ENCODE measurements around the gene EIPR1. TPM values are rescaled to one million over a fixed set of nuclear protein-coding genes. Genes with fewer than 3 reads are reported as not detected.

EIPR1 gene
- total RNA-seq, 1 experiment from 2014 or later = 27.8 TPM

DNA sequence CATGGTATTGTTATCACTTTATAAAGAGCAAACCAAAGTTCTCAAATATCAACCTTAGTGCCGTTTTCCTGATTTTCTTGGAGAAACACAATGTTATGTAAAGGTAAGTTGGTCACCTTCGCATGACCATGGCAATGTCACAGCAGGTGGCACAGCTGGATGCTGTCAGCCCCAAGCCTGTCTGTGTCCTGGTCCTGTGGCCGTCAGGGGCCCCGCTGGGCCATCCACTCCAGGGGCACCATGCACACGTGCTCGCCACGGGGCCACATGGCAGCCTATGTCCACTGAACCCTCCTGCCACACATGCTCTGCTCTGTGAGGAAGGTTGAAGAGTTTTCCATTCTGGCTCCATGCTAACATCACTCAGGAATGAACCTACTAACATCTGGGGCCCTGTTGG lies 85.9 kb downstream of the EIPR1 start:
- no peak overlapping the region for H3K4ac ChIP-seq (ENCODE audit: low read depth, low read length)
- no peaks in the 10 kb centered on the region for H3K9me3 ChIP-seq (ENCODE audit: control insufficient read depth, low read depth, low read length)
- H3K14ac ChIP-seq (ENCODE audit: insufficient read depth, low read length) = no peak overlapping the region
- TF ChIP-seq, protein P1, sequence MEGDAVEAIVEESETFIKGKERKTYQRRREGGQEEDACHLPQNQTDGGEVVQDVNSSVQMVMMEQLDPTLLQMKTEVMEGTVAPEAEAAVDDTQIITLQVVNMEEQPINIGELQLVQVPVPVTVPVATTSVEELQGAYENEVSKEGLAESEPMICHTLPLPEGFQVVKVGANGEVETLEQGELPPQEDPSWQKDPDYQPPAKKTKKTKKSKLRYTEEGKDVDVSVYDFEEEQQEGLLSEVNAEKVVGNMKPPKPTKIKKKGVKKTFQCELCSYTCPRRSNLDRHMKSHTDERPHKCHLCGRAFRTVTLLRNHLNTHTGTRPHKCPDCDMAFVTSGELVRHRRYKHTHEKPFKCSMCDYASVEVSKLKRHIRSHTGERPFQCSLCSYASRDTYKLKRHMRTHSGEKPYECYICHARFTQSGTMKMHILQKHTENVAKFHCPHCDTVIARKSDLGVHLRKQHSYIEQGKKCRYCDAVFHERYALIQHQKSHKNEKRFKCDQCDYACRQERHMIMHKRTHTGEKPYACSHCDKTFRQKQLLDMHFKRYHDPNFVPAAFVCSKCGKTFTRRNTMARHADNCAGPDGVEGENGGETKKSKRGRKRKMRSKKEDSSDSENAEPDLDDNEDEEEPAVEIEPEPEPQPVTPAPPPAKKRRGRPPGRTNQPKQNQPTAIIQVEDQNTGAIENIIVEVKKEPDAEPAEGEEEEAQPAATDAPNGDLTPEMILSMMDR (conservative IDR thresholded peaks at IDR 0.05) = no peak
- H2AFZ ChIP-seq (ENCODE audit: low read length) = no peak overlapping the region
- H2BK120ac ChIP-seq (ENCODE audit: low read depth, low read length, poor library complexity, severe bottlenecking) = no peak overlapping the region
- no peak overlapping the region for H2BK5ac ChIP-seq (ENCODE audit: insufficient read length, low read length)
- peaks cover 9 to 16% of the 10 kb centered on the region in 2 experiments for H3K4me1 Mint-ChIP-seq
- H2BK15ac ChIP-seq (ENCODE audit: low read depth, low read length) = no peak overlapping the region
- no peak overlapping the region for H3T11ph ChIP-seq (ENCODE audit: low read length)
- no CpG with 5 or more reads among the region's 7 CpGs for WGBS (ENCODE audit: extremely low coverage, insufficient read length, low lambda C conversion rate)
- H4K8ac ChIP-seq (replicated peaks; ENCODE audit: insufficient read length, low read depth, low read length) = no peak overlapping the region
- peak overlapping the region in 1 of 3 experiments; percentile 92; a peak in 1 of 7 replicates for H3K27ac Mint-ChIP-seq
- H3K27me3 ChIP-seq (ENCODE audit: insufficient read depth, low read length) = no peaks in the 10 kb centered on the region
- H4K20me1 ChIP-seq (ENCODE audit: control insufficient read depth, insufficient read depth, insufficient read length) = peaks cover 2% of the 10 kb centered on the region
- no peak overlapping the region for H3K4me2 ChIP-seq (ENCODE audit: insufficient read depth, insufficient read length, low read length)
- no peaks in the 10 kb centered on the region for H3K4me1 ChIP-seq (ENCODE audit: insufficient read depth, low read length)
- H3K27ac ChIP-seq (ENCODE audit: insufficient read length, low read depth, low read length) = no peak overlapping the region
- no peaks in the 10 kb centered on the region for H3K27me3 Mint-ChIP-seq (ENCODE audit: low read depth)
- peaks cover 0 to 6% of the 10 kb centered on the region in 2 experiments; a peak in 3 of 5 replicates for H3K9me3 Mint-ChIP-seq
- no peak overlapping the region for H2BK12ac ChIP-seq (ENCODE audit: insufficient read length, low read depth, low read length)
- no peak overlapping the region for H4K5ac ChIP-seq (ENCODE audit: insufficient read length, low read depth, low read length)
- H3K79me2 ChIP-seq (ENCODE audit: insufficient read depth, low read length) = no peaks in the 10 kb centered on the region
- H3K4me3 Mint-ChIP-seq = no peak overlapping the region
- H3K23me2 ChIP-seq (ENCODE audit: insufficient read length, low read depth, low read length, poor library complexity, severe bottlenecking) = no peaks in the 10 kb centered on the region
- DNase-seq = no peak
- no peak overlapping the region for H3K23ac ChIP-seq (ENCODE audit: insufficient read length, low read depth, low read length)
- no peak overlapping the region for H3K18ac ChIP-seq (ENCODE audit: insufficient read length, low read depth, low read length)
- H2AK5ac ChIP-seq (ENCODE audit: insufficient read length, low read length) = no peak overlapping the region
- H3K56ac ChIP-seq (ENCODE audit: insufficient read length, low read depth, low read length) = no peak overlapping the region
- H3K79me1 ChIP-seq (ENCODE audit: insufficient read depth, low read depth, low read length, poor library complexity, severe bottlenecking) = no peaks in the 10 kb centered on the region
- no peak overlapping the region for H4K91ac ChIP-seq (ENCODE audit: insufficient read length, low read depth, low read length)
- no peak overlapping the region for H2BK20ac ChIP-seq (ENCODE audit: low read depth, low read length, poor library complexity, severe bottlenecking)
- no peak overlapping the region for H3K9ac ChIP-seq (ENCODE audit: extremely low read depth, insufficient read length, low read length)
- peaks cover 6 to 10% (median 7%) of the 10 kb centered on the region in 3 experiments for H3K36me3 Mint-ChIP-seq (ENCODE audit: insufficient read depth in 1 of 3, low read depth in 3 of 3)
